GM21381 (cell line): ENCODE data around the gene ATP6V1F.
A peak's percentile ranks its signal among the peaks of the same experiment; 100 is the strongest.

Experiments
- ATAC-seq: cut with Tn5 transposase; IDR thresholded peaks from one replicate; pipeline ENCODE4 v1.9.1; 2021; ENCODE audit warnings: mild to moderate bottlenecking, moderate library complexity; ENCODE audit not compliant: unreplicated experiment

Gene ATP6V1F

GRCh38 chr7:128867241-128867640, 4.6 kb downstream of the ATP6V1F start:
- ATAC-seq: no peak

GRCh38 chr7:128867842-128868623, 5.4 kb downstream of the ATP6V1F start:
- no peak for ATAC-seq

- no peak for ATAC-seq
Measured at GRCh38 chr7:128868624-128869137, 6.0 kb downstream of the ATP6V1F start.

- ATAC-seq: peak; percentile 61
Measured at GRCh38 chr7:128869138-128869943, 6.7 kb downstream of the ATP6V1F start.

GRCh38 chr7:128869944-128870285, 7.3 kb downstream of the ATP6V1F start:
- peak; percentile 10 for ATAC-seq

- ATAC-seq: no peak
Measured at GRCh38 chr7:128871050-128871449, 8.4 kb downstream of the ATP6V1F start.

- ATAC-seq: no peak
Measured at GRCh38 chr7:128872394-128872824, 9.8 kb downstream of the ATP6V1F start.

GRCh38 chr7:128873234-128873633, 10.6 kb downstream of the ATP6V1F start:
- no peak for ATAC-seq

GRCh38 chr7:128874140-128875031, 11.7 kb downstream of the ATP6V1F start:
- no peak for ATAC-seq

GRCh38 chr7:128875523-128875948, 12.9 kb downstream of the ATP6V1F start:
- no peak for ATAC-seq

- no peak for ATAC-seq
Measured at GRCh38 chr7:128876127-128876526, 13.5 kb downstream of the ATP6V1F start.

- ATAC-seq: no peak
Measured at GRCh38 chr7:128876586-128876977, 13.9 kb downstream of the ATP6V1F start.

GRCh38 chr7:128876978-128877755, 14.5 kb downstream of the ATP6V1F start:
- no peak for ATAC-seq

GRCh38 chr7:128877756-128878120, 15.1 kb downstream of the ATP6V1F start:
- no peak for ATAC-seq

- no peak for ATAC-seq
Measured at GRCh38 chr7:128878226-128879105, 15.8 kb downstream of the ATP6V1F start.

GRCh38 chr7:128879461-128879938, 16.8 kb downstream of the ATP6V1F start:
- ATAC-seq: no peak

GRCh38 chr7:128879939-128880746, 17.5 kb downstream of the ATP6V1F start:
- no peak for ATAC-seq

GRCh38 chr7:128880791-128881457, 18.3 kb downstream of the ATP6V1F start:
- ATAC-seq: no peak
